ENCODE measurements around the gene GPX8. TPM values are rescaled to one million over a fixed set of nuclear protein-coding genes. Genes with fewer than 3 reads are reported as not detected.

Gene GPX8
- total RNA-seq, 1 experiment from 2014 or later, result 37.9 TPM

- no CpG with 5 or more reads among the region's 15 CpGs for WGBS (ENCODE audit: extremely low coverage, insufficient read length, low lambda C conversion rate)
- Histone ChIP-seq H3K4me2 (ENCODE audit: insufficient read depth, insufficient read length, low read length) (peak overlapping the region; percentile 44), H2AK5ac (ENCODE audit: insufficient read length, low read length) (no peak overlapping the region), H2BK120ac (ENCODE audit: low read depth, low read length, poor library complexity, severe bottlenecking) (no peak overlapping the region), H3K23ac (ENCODE audit: insufficient read length, low read depth, low read length) (no peak overlapping the region), H2AFZ (ENCODE audit: low read length) (no peak overlapping the region), H4K20me1 (ENCODE audit: control insufficient read depth, insufficient read depth, insufficient read length) (no peaks in the 10 kb centered on the region), H3K4ac (ENCODE audit: low read depth, low read length) (no peak overlapping the region), H4K5ac (ENCODE audit: insufficient read length, low read depth, low read length) (no peak overlapping the region), H4K8ac (replicated peaks; ENCODE audit: insufficient read length, low read depth, low read length) (no peak overlapping the region), H3K79me2 (ENCODE audit: insufficient read depth, low read length) (no peaks in the 10 kb centered on the region), H2BK5ac (ENCODE audit: insufficient read length, low read length) (no peak overlapping the region), H3K27me3 (ENCODE audit: insufficient read depth, low read length) (peaks cover 32% of the 10 kb centered on the region), H4K91ac (ENCODE audit: insufficient read length, low read depth, low read length) (no peak overlapping the region), H2BK12ac (ENCODE audit: insufficient read length, low read depth, low read length) (no peak overlapping the region), H3K9ac (ENCODE audit: extremely low read depth, insufficient read length, low read length) (no peak overlapping the region), H3K14ac (ENCODE audit: insufficient read depth, low read length) (no peak overlapping the region), H3K23me2 (ENCODE audit: insufficient read length, low read depth, low read length, poor library complexity, severe bottlenecking) (peaks cover 6% of the 10 kb centered on the region), H3K18ac (ENCODE audit: insufficient read length, low read depth, low read length) (no peak overlapping the region), H3K9me3 (ENCODE audit: control insufficient read depth, low read depth, low read length) (no peaks in the 10 kb centered on the region), H3K27ac (ENCODE audit: insufficient read length, low read depth, low read length) (no peak overlapping the region), H3K79me1 (ENCODE audit: insufficient read depth, low read depth, low read length, poor library complexity, severe bottlenecking) (no peaks in the 10 kb centered on the region), H3T11ph (ENCODE audit: low read length) (no peak overlapping the region), H2BK15ac (ENCODE audit: low read depth, low read length) (no peak overlapping the region), H3K56ac (ENCODE audit: insufficient read length, low read depth, low read length) (no peak overlapping the region), H3K4me1 (ENCODE audit: insufficient read depth, low read length) (no peaks in the 10 kb centered on the region), H2BK20ac (ENCODE audit: low read depth, low read length, poor library complexity, severe bottlenecking) (no peak overlapping the region)
- no peaks in the 10 kb centered on the region for H3K36me3 Mint-ChIP-seq (ENCODE audit: insufficient read depth in 1 of 3, low read depth in 3 of 3)
- H3K9me3 Mint-ChIP-seq, result peaks cover 0 to 6% of the 10 kb centered on the region in 2 experiments; a peak in 1 of 5 replicates
- no peak overlapping the region for H3K27ac Mint-ChIP-seq
- peak overlapping the region; percentile 63 to 81 for H3K4me3 Mint-ChIP-seq
- TF ChIP-seq CTCF (conservative IDR thresholded peaks at IDR 0.05), result peak; percentile 87
- H3K4me1 Mint-ChIP-seq, result peaks cover 21 to 27% of the 10 kb centered on the region in 2 experiments
- peak; percentile 65 for DNase-seq
- peaks cover 69% of the 10 kb centered on the region for H3K27me3 Mint-ChIP-seq (ENCODE audit: low read depth)
Observed at GRCh38 chr5:55172051-55172899, 12.3 kb downstream of the GPX8 start.

Data from H9 (cell line).